ENCODE results near the gene MLN. TPM values are rescaled to one million over a fixed set of nuclear protein-coding genes. Genes with fewer than 3 reads are reported as not detected.

The MLN gene
- total RNA-seq, 1 donor from 2014 or later: not detected

GRCh38 chr6:33797626-33798342 is 6.0 kb downstream of the MLN start:
- intact Hi-C loops (cut with DNase I): no loop called here
- ATAC-seq: no peak
- no peak for DNase-seq (ENCODE audit: low spot score)

- intact Hi-C loops (cut with DNase I): no loop called here
- ATAC-seq: no peak
Measured at GRCh38 chr6:33794910-33795623, 8.7 kb downstream of the MLN start.

GRCh38 chr6:33792981-33793380 is 10.8 kb downstream of the MLN start:
- no peak for DNase-seq (ENCODE audit: low spot score)
- ATAC-seq: no peak
- intact Hi-C loops (cut with DNase I): no loop called here

More at GRCh38 chr6:33794910-33795623, 8.7 kb downstream of the MLN start:
- DNase-seq (ENCODE audit: low spot score): no peak

- ATAC-seq (no peak), DNase-seq (ENCODE audit: low spot score) (no peak)
- intact Hi-C loops (cut with DNase I): no loop called here
Measured at GRCh38 chr6:33791620-33792019, 12.2 kb downstream of the MLN start.

GRCh38 chr6:33790910-33791309 is 12.9 kb downstream of the MLN start:
- ATAC-seq (no peak), DNase-seq (ENCODE audit: low spot score) (no peak)
- intact Hi-C loops (cut with DNase I): no loop called here

- DNase-seq (ENCODE audit: low spot score) (no peak), ATAC-seq (no peak)
- intact Hi-C loops (cut with DNase I): no loop called here
Measured at GRCh38 chr6:33790379-33790778, 13.4 kb downstream of the MLN start.

- no peak for DNase-seq (ENCODE audit: low spot score)
- ATAC-seq: peak; percentile 7
- intact Hi-C loops (cut with DNase I): no loop called here
Measured at GRCh38 chr6:33789550-33789895, 14.3 kb downstream of the MLN start.

GRCh38 chr6:33788694-33789549 is 14.9 kb downstream of the MLN start, which contains the start of gene LEMD2:
Gene LEMD2, minus strand, starts transcription at chr6:33789130. Its CDS starts 14 bp downstream, at chr6:33789116.
- peak; percentile 98 for ATAC-seq
- intact Hi-C loops (cut with DNase I): no loop called here
- peak; percentile 96 for DNase-seq (ENCODE audit: low spot score)

GRCh38 chr6:33787954-33788693 is 15.7 kb downstream of the MLN start:
- peak; percentile 86 for ATAC-seq
- intact Hi-C loops (cut with DNase I): no loop called here
- DNase-seq (ENCODE audit: low spot score): peak; percentile 84

- intact Hi-C loops (cut with DNase I): no loop called here
- no peak for ATAC-seq
- no peak for DNase-seq (ENCODE audit: low spot score)
Measured at GRCh38 chr6:33787346-33787953, 16.4 kb downstream of the MLN start.

- no peak for ATAC-seq
- intact Hi-C loops (cut with DNase I): no loop called here
- no peak for DNase-seq (ENCODE audit: low spot score)
Measured at GRCh38 chr6:33786736-33787135, 17.1 kb downstream of the MLN start.

GRCh38 chr6:33785778-33786177 is 18.0 kb downstream of the MLN start:
- DNase-seq (ENCODE audit: low spot score) (no peak), ATAC-seq (no peak)
- intact Hi-C loops (cut with DNase I): no loop called here

- DNase-seq (ENCODE audit: low spot score) (no peak), ATAC-seq (no peak)
- intact Hi-C loops (cut with DNase I): no loop called here
Measured at GRCh38 chr6:33784787-33785186, 19.0 kb downstream of the MLN start.

GRCh38 chr6:33783781-33784520 is 19.9 kb downstream of the MLN start:
- ATAC-seq (no peak), DNase-seq (ENCODE audit: low spot score) (no peak)
- intact Hi-C loops (cut with DNase I): no loop called here

GRCh38 chr6:33782561-33782960 is 21.2 kb downstream of the MLN start:
- DNase-seq (ENCODE audit: low spot score) (no peak), ATAC-seq (no peak)
- intact Hi-C loops (cut with DNase I): no loop called here

GRCh38 chr6:33781131-33781975 is 22.4 kb downstream of the MLN start:
- peak; percentile 50 for ATAC-seq
- intact Hi-C loops (cut with DNase I): no loop called here
- DNase-seq (ENCODE audit: low spot score): no peak

- intact Hi-C loops (cut with DNase I): no loop called here
- DNase-seq (ENCODE audit: low spot score) (no peak), ATAC-seq (no peak)
Measured at GRCh38 chr6:33779895-33780294, 23.9 kb downstream of the MLN start.

All from sciatic nerve (tissue), 2 donors.